Measurements from ENCODE around the gene OAS2. TPM values are rescaled to one million over a fixed set of nuclear protein-coding genes. Genes with fewer than 3 reads are reported as not detected.

The OAS2 gene
- total RNA-seq = 0.30 and 3.8 TPM in 2 replicates

GRCh38 chr12:112978163-112979040, at the start of gene OAS2:
OAS2 (plus strand) TSS chr12:112978519; CDS start chr12:112978609, 90 bp downstream.
- DNase-seq (ENCODE audit: low read depth) = peak; percentile 43

GRCh38 chr12:112928978-112929377, 49.3 kb upstream of the OAS2 start:
- no peak for DNase-seq (ENCODE audit: low read depth)

DNA sequence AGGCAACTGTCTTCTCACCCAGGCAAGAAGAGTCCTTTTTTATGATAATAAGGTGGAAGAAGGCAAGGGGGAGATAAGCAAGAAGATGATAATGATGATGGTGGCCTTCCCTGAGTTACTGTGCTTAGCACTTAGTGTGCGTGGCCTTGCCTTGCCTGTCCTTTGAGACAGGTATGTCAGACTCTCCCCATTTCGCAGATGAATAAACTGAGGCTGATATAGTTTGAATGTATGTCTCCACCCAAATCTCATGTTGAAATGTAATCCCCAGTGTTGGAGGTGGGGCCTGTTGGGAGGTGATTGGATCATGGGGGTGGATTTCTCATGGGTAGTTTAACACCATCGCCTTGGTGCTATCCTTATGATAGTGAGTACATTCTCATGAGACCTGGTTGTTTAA, 48.6 kb upstream of the OAS2 start:
- no peak for DNase-seq (ENCODE audit: low read depth)

DNA sequence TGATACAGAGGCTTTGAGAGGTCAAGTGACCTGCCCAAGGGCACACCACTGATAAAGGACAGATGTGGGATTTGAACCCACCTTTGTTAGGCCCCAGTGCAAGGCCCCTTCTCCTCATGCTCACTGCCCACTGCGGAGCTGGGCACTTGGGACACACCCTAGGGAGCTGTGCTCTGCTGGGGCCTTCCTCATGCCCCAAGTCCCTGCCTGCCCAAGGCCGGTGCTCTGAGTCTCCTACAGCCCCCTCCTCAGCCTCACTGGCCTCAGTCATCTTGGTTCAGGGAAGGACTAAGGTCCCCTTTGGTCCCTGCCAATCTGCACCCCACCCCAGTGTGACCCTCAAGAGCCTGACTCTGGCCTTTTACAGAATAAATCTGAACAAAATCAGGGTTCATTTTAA, 48.0 kb upstream of the OAS2 start:
- DNase-seq (ENCODE audit: low read depth) = no peak

- DNase-seq (ENCODE audit: low read depth) = no peak
These were observed 45.7 kb upstream of the OAS2 start for GRCh38 chr12:112932485-112933128.

DNA sequence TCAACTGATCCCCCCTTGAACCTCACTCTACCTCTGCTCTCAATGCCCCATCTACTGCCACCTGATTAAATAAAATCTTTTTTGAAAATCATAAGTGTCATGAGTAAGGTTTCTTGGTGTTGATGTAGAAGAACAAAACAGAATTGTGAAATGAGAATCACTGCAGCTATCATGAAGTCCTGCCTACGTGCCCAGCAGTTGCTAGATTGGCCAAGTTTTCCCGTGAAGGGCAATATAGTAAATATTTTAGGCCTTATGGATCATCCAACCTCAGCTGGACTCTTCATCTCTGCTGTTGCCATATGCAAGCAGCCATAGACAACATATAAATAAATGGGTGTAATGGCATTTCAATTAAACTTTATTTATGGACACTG, 45.2 kb upstream of the OAS2 start:
- DNase-seq (ENCODE audit: low read depth) = no peak

DNA sequence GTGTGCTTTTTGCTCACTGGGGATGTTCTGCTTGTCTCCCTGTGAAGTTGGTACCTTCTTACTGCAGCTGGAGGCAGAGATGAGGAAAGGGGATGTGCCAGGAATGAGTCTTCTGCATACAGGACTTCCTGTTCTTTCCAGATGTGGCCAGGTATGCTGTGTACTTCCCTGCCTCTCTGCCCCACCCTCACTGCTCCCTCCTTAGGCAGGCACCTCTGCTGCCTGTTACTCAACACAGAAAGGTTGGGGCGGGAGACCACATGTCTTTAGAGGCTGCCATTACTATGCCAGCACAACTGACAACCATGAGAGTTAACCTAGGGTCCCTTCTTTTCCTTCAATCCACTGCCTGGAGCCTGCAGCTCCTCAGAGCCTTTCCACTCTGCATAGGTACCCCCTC, 42.1 kb upstream of the OAS2 start:
- DNase-seq (ENCODE audit: low read depth) = no peak

GRCh38 chr12:112936927-112937326, 41.4 kb upstream of the OAS2 start:
- DNase-seq (ENCODE audit: low read depth) = peak; percentile 63

- peak; percentile 73 for DNase-seq (ENCODE audit: low read depth)
These were observed 40.3 kb upstream of the OAS2 start, which contains the start of gene OAS3 for GRCh38 chr12:112937741-112938719. OAS3 (plus strand) TSS chr12:112938474; CDS start chr12:112938531, 57 bp downstream.

DNA sequence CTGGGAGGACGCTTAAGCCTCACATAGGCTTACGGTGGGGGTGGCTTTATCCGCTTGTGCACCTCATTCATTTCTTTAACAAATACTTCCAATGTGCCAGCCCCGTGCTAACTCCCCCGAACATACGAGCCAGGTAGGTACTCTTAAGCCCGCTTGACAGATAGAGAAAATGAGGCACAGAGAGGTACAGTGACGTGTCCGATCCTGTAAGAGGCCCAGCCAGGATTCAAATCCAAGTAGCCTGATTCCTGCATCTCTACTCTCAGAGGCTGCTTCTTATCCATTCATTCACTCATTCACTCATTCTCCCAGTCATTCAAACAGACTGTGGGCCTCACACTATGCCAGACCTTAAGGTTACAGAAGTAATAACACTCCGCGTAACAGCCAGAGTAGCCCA, 39.6 kb upstream of the OAS2 start:
- no peak for DNase-seq (ENCODE audit: low read depth)

GRCh38 chr12:112939761-112940381, 38.4 kb upstream of the OAS2 start:
- no peak for DNase-seq (ENCODE audit: low read depth)

DNA sequence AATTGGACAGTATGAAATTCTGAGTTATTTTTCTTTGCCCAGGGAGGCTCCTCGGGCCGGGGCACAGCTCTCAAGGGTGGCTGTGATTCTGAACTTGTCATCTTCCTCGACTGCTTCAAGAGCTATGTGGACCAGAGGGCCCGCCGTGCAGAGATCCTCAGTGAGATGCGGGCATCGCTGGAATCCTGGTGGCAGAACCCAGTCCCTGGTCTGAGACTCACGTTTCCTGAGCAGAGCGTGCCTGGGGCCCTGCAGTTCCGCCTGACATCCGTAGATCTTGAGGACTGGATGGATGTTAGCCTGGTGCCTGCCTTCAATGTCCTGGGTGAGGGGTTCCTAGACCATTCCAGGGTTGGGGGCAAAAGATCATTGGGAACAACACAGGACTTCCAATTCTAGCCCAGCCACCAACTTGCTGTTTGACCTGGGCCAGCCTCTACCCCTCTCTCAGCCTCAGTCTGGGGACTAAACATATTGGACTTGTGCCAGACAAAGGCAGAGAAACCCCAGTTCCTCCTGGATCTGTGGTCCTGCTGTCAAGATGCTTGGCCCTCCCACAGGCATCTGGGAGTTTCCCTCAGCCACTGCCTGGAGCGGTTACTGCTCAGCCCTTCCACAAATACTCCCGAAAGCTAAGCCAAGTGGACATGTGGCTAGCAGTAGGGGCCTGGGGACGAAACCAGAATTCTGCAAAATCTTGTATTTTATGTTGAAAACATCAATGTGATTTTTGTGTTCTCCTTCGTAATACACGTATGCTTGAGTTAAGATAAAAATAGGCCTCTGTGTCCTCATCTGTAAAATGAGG, 36.6 kb upstream of the OAS2 start:
- no peak for DNase-seq (ENCODE audit: low read depth)

DNA sequence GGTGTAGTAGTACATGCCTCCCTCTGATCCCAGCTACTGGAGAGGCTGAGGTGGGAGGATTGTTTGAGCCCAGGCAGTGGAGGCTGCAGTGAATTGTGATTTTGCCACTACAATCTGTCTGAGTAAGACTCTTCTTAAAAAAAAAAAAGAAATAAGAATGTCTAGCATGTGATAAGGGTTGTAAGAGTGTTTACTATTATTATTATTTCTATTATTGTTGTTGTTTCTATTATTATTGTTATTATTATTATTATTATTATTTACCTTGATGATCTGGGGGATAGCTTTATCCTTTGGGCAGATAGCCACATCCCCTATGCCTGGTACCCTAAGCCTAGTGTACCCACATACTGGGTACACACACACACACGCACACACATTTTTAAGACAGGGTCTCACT, 35.7 kb upstream of the OAS2 start:
- DNase-seq (ENCODE audit: low read depth) = no peak

DNA sequence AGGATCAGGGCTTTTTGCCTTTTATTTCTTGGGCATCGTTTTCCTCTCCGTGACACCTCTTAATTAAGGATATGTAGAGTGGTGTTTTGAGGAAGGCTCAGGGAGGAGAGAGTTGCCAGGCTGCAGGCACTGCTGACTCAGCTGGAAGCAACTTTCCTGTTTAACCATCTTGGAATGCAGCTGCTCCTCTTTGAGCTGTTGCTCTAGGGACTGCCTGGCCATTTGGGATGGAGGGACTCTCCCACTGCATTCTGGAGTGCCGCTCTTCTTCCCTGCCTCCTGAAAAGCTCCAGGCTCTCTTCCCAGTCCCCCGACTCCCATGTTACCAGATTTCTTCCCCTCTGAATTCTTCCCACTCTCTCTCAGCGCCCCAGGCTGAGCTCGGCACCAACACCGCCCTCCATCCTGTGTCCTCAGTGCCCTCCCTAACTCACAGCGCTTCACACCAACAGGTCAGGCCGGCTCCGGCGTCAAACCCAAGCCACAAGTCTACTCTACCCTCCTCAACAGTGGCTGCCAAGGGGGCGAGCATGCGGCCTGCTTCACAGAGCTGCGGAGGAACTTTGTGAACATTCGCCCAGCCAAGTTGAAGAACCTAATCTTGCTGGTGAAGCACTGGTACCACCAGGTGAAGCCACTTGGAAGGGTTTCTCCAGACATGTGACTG, 34.2 kb upstream of the OAS2 start:
- no peak for DNase-seq (ENCODE audit: low read depth)

DNA sequence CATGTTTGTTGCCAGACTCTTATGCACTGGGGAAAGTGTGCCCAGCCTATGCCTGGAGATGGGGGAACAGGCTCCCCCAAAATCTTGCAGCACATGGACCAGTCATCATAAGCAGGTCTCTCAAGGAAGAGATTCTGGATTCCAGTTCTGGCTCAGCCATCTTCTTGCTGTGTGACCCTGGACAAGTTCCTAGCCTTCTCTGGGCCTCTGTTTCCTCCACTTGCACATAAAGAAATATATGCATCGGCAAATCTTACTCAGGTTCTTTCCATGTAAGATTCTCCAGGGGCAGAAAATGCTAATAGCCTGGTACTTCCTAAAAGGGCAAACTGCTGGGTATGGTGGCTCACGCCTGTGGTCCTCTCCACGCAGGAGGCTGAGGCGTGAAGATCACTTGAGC, 32.8 kb upstream of the OAS2 start:
- DNase-seq (ENCODE audit: low read depth) = no peak

- DNase-seq (ENCODE audit: low read depth) = no peak
These were observed 31.9 kb upstream of the OAS2 start for GRCh38 chr12:112946236-112947000.

GRCh38 chr12:112947314-112947713, 31.0 kb upstream of the OAS2 start:
- no peak for DNase-seq (ENCODE audit: low read depth)

DNA sequence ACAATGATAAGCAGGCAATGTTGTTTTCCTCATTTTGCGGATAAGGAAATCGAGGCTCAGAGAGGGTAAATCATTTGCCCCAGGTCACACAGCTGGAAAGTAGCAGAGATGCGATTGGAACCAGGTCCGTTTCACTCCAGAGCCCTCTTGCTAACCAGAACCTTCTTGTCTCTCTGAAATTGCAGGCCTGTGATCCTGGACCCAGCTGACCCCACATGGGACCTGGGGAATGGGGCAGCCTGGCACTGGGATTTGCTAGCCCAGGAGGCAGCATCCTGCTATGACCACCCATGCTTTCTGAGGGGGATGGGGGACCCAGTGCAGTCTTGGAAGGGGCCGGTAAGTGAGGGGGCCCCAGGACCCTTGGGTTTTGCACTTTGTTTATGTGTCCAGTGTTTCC, 30.6 kb upstream of the OAS2 start:
- no peak for DNase-seq (ENCODE audit: low read depth)

- DNase-seq (ENCODE audit: low read depth) = no peak
These were observed 29.5 kb upstream of the OAS2 start for GRCh38 chr12:112948806-112949205.
